Fibroblast of skin of left quadriceps (primary cell): ENCODE data around the gene INCENP.

ENCODE experiments used
- DNase-seq, 2 experiments: peaks; one replicate each; pipeline ENCODE4 v3.0.0-alpha.2; 2013; ENCODE audit warnings: low read depth in 2 of 2

The INCENP gene

DNA sequence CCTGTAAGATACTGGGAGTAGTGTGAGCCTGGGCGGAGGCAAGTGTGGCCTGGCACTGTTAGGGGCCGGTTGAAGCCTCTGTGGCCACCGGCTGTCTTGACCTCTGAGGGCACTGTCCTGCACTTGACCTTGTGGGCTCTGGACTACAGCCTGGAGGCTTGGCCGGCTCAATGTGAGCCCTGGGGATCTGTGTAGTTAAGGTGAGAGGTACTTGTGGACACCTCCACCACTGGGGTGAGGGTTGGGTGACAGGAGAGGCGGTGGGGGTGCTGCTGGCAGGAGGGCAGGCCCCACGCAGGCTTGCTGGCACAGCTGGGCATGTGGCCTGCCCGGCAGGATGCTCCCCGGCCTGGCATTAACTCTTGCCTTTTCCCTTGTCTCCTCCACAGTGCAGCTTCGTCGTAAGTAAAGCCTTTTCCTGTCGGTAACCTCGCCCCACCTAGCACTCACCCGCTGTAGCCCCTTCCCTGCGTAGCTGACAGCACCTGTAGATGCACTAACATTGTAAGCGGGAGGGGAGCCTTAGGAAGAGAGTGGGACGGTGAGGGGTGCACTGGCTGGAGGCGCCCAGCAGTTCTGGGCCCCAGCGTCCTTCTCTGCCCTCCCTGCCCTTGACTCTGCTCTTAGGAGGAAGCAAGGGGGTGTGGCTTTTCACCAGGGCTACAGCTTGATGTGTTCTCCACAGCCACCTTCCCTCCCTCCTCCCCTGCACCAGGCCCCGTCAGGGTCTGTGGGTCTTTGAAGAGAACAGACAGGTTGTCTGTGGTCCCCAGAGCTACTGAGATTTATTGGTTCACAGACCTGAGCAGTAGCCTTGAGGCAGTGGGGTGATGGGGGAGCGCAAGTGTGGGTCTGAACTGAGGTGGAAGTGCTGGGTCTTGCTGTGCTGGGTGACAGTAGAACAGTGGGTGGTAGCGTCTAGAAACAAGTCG, 17.6 kb downstream of the INCENP start:
- no peak for DNase-seq

DNA sequence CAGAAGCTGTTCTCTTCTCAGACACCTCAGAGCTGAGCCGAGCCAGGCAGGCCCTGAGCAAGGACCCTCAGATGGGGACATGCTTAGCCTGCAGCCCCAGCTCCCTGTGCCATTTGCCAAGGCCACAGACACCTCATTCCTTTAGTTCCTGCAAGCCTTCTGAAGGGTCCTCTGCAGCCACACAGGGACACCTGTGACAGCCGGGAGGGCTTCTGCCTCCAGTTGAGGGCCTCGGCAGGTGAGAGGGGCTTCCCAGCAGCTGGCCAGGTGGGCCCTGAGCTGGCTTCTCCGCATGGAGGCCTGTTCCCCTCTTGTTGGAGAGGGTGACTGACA, 18.2 kb downstream of the INCENP start:
- no peak for DNase-seq

DNA sequence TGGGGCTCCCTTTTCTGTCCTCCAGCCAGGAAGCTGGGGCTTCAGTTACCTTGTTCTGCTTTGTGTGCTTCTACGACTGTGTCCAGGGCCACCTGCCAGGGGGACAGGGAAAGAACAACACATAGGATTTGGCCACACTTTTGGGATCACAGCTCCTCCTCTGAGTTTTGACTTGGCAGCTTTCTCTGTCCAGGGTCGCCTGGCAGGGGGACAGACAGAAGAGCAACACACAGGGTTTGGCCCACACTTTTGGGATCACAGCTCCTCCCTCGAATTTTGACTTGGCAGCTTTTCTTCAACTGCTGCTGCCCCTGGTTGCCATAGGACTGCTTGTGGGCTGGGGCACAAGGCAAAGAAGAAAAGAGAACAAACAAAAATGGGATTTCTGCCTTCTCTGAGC, 19.1 kb downstream of the INCENP start:
- no peak for DNase-seq

DNA sequence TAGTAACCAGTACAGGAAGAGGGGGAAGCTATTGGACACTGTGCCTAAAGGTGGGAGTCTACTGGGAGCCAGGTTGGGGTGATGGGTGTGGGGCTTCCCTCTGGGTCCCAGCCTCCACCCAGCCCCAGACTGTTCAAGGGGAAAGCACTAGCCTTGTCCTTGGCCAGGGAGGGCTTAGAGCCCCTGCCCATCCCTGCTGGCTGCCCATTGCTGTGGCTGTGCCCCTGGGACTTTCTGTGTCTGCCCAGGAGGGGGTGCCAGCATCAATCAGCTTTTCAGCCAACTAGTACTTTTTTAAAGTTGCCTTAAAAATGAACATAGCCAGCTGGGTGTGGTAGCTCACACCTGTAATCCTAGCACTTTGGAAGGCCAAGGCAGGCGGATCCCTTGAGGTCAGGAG, 19.9 kb downstream of the INCENP start:
- no peak for DNase-seq

DNA sequence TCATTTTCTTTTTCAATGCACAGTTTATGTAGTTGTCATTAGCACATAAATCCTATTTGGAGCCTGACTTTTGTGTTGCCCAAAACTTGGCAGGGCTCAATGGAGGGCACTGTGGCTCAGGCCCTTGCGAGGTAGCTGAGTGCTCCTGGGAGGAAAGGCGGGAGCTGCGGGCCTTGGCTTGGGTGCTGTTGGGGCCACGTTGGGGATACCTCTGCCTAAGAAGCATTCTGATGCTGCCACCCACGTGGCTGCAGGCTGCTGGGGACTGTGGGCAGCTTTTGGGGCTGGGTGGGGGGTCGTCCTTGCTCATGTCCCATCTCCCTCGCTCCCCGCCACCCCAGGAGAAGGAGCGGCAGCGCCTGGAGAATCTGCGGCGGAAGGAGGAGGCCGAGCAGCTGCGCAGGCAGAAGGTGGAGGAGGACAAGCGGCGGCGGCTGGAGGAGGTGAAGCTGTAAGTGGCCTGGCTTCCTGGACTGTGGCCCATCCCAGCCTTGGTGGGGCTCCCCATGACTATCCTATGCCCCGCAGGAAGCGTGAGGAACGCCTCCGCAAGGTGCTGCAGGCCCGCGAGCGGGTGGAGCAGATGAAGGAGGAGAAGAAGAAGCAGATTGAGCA, 20.9 kb downstream of the INCENP start:
- DNase-seq = no peak

DNA sequence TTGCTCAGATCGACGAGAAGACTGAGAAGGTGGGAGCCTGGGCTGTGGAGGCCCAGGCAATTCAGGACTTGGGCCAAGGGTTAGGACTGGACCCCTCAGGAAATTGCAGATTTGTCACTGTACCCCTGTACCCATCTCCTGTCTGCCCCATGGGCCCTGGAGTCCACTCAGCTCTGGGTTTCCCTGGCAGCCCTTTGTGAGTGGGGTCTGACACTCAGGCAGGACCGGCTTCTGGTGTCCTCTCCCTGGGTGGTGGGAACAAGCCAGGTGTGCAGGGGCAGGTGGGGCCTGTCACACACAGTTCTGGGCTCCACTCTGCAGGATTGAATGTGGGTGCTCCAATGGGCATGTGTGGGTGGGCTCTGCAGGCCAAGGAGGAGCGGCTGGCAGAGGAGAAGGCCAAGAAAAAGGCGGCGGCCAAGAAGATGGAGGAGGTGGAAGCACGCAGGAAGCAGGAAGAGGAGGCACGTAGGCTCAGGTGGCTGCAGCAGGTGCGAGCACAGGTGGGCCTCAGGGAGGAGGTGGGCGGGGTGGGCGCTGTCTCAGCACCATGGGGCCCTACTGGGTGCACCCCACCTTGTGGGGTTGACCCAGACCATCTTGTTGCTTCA, 21.6 kb downstream of the INCENP start:
- no peak for DNase-seq

DNA sequence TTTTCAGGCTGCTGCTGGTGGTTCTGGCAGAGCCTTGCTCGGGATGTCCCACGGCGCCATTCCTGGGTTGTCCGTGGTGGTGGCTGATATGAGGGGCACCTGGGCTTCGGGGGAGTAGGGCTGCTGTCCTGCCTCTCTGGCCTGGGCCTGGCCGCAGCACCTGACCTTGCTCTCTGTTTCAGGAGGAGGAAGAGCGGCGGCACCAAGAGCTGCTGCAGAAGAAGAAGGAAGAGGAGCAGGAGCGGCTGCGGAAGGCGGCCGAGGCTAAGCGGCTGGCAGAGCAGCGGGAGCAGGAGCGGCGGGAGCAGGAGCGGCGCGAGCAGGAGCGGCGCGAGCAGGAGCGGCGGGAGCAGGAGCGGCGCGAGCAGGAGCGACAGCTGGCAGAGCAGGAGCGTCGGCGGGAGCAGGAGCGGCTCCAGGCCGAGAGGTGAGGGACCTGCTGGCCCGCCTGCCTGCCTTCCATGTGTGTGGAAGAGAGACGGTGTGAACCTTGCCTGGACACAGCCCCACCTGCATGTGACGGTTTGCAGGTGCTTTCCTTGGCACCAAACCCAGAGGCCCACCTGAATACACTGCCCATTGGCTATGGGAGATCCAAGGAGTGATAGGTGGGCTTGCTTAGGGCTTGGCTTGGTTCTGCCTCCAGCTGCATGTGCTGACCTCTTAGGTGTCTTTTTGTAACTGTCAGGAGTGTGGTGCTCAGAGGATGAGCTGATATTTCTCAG, 22.8 kb downstream of the INCENP start:
- no peak for DNase-seq

DNA sequence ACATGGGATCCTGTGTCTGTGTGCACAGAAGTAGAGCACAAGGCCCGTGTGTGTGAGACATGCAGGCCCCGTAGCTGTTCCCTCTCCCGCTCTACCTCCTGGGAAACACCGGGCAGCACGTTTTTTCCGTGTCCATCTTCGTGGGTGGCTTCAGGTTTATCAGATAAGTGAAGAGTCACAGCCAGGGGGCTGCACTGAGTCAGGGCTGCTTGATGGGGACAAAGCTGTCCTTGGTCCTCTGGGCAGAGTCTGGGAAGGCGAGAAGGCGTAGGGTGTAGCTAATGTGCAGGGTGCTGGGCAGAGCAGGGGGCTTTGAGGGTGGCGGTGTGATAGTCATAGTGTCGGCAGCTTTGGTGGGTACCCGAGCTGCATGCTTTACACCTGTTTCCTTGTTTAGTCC, 23.7 kb downstream of the INCENP start:
- no peak for DNase-seq

DNA sequence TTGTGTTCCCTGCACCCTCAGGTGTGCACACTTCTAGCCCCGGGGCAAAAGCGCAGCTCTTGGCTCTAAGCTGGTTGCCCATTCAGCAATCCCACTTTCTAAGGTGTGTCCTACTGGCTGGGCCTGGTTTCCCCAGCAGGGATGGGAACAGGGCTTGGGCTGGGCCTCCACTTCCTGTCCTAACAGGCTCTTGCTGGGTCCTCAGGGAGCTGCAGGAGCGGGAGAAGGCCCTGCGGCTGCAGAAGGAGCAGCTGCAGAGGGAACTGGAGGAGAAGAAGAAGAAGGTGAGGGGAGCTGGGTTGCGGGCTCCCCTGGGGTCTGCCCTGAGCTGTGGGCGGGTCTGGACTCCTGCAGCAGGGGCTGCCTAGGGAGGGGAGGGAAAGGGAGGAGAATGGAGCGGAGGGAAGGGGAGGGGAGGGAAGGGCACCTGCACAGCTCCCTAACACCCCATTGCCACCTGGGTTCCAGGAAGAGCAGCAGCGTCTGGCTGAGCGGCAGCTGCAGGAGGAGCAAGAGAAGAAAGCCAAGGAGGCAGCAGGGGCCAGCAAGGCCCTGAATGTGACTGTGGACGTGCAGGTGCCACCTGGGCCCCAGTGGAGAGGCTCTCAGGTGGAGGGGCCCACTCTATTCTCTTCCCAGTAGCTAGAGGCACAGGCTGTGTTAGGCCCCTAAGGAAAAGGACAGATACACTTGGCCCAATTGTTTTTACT, 24.6 kb downstream of the INCENP start:
- DNase-seq = no peak

DNA sequence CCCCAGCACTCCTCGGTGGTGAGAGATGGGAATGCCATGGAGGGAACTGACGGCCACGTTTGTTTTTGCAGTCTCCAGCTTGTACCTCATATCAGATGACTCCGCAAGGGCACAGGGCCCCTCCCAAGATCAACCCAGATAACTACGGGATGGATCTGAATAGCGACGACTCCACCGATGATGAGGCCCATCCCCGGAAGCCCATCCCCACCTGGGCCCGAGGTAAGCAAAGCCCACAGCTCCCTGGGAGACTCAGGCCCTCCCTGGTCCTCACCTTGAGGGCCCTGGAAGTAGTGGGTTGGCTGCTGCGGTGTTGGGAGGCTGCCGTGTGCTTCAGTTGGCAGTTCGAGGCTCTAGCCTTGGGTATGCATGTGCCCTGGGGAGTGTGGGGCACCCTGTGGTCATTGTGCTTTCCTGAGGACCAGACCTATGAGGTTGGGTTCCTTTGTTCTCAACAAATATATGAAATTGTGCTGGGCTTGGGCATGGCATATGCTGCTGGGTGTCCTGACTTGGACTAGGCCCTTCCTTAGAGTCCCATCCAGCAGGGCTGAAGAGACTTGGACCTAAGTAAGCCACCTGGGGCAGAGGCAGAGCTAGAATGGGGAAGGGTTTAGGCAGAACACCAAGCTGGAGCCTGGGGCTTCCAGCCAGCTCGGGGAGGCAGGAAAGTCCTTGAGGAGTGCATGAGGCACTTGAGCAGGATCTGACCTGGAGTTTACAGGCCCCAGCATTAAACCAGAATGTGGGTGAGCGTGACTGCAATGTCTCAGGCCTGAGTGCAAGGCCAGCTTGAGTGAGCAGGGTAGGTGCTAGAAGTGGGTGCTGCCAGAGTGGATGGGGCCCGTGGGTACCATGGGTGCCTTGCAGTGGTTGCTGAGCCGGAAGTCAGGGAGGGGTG, 26.4 kb downstream of the INCENP start:
- DNase-seq = no peak

DNA sequence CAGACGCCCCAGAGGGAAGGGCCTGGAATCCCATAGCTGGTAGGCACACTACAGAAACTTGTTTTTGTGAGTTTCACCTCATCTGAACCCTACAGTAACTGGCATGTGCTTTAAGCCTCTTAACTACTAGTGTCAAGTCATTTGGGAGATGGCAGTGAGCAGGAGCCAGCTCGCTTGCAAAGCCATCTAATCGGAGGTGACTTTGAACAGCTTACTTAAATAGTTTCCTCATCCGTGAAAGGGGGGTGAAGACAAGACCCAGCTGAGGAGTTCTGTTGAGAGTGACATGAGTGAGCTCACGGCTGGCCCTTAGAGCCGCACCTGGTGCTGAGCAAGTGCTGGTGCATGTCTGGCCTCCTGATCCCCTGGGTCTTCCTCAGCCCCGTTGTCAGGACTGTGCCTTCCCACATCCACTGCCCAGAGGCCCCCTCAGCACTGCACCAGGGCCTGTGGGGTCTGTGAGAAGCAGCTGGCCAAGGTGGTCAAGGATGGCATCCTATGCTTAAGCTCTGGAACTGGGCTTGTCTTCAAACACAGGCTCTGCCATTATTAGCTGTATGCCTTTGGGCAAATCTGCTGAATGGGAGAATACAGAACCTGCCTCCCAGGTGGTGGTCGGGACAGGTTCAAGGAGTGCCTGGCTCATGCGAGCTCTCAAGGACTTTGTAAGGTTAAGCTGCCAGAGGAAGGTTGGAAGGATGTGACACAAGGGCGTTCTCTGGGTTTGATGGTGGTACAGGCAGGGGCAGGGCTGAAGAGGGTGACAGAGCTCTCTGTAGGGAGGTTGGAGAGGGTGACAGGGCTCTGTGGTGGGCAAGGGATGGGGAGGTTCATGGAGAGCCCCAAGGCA, 27.3 kb downstream of the INCENP start:
- no peak for DNase-seq

DNA sequence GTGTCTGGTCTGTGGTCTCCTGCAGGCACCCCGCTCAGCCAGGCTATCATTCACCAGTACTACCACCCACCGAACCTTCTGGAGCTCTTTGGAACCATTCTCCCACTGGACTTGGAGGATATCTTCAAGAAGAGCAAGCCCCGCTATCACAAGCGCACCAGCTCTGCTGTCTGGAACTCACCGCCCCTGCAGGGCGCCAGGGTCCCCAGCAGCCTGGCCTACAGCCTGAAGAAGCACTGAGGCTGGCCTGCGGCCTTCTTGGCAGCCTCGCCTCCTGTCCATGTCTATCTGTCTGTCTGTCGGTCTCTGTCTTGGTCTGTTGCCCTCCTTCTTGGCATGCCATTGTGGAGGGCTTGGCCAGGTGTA, 27.9 kb downstream of the INCENP start:
- DNase-seq = no peak

DNA sequence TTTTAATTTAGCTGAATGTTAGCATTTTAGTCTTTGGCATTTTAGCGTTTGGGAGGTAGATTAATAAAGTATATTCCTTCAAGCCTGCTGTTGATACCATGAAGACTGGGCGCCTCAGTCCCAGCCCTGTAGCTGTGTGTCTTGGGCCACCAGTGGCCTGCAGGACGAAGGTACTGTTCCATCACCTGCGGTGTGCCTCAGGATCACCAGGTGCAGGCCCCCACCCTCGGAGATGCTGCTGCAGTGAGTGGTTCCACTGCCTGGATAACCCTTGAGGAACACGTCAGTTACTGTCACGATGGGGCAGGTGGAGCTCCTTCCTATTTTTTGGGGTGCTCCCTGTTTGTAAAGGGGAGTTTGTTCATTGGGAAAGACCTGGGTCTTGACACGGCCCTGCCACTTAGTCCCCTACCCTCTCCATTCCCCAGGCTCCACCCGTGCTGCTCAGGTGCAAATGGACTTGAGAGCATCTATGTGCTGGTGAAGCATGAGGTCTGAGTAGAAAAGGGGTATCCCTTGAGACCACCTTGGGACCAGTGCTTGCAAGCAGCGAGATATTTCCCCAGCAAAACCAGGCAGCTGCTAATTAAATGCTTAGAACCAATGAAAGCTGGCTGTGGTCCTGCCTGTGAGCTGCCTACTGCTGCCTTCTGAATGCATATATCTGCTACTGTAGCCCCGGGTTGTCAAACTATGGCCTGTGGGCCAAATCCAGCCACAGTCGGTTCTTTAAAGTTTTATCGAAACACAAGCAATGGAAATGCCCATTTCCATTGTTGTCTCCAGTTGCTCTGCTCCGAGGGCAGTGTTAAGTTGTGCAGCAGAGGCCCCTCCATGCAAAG, 28.7 kb downstream of the INCENP start:
- no peak for DNase-seq

DNA sequence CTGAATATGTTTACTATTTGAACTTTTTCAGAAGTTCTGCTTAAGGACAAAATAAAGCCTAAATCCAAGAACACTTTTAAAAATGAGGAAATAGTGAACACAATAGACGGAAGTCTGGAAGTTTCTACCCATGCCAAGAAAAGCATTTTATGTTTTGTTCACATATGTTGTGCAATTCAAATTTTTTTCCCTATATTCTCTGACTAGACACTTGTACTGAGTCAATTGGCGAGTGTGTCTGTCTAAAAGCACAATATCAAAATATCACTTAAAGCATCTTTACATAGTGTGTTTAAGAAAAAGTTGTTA, 29.2 kb downstream of the INCENP start:
- DNase-seq = no peak

DNA sequence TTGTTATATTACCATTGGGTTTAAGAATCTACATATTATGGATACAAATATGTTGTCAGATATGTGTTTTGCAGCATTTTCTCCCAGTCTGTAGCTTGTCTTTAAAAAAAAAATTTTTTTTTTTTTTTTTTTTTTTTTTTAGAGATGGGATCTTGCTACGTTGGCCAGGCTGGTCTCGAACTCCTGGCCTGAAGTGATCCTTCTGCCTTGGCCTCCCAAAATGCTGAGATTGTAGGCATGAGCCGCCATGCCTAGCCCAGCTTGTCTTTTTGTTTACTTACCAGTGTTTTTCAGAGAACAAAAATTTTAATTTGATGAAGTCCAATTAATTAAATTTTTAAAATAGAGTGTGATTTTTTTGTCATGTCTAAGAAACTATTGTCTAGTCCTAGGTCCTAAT, 29.8 kb downstream of the INCENP start:
- no peak for DNase-seq

DNA sequence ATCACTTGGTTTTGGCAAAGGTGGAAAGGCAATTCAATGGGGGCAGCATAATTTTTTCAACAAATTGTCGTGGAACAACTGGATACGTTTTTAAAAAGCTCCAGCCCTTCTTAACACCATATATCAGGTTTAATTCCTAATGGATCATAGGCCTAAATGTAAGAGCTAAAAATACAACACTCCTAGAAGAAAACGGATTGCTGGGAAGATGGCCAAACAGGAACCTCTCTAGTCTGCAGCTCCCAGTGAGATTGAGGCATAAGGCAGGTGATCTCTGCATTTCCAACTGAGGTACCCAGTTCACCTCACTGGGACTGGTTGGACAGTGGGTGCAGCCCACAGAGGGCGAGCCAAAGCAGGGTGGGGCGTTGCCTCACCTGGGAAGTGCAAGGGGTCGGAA, 33.8 kb downstream of the INCENP start:
- no peak for DNase-seq

DNA sequence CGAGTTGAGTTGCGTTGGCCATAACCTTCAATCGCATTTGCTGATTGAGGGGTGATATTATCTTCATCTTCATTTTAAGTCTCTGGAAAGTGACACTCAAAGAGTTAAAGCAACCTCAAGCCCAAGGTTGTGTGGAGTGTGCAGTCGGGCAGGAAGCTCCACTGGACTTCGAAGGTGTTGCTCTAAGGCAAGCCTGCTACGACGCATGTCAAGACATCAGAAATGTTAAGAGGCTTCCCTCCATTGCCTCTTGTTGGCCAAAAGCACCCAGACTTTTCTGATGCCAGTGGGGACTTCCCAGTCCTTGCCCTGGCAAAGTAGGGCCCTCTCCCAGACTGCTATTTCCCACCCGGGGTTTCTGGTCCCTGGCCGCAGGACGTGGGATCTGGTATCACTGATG, 42.6 kb downstream of the INCENP start:
- DNase-seq = no peak

DNA sequence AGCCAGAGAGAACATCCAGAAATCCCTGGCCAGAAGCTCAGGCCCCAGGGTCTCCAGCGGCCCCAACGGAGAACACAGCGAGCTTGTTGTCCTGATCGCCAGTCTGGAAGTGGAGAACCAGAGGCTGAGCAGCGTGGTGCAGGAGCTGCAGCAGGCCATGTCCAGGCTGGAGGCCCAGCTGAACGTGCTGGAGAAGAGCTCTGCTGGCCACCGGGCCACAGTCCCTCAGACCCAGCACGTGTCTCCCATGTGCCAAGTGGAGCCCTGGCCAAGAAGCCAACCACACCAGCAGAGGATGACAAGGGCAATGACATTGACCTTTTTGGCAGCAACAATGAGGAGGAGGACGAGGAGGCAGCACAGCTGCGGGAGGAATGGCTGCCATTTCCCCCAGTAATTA, 45.6 kb downstream of the INCENP start:
- no peak for DNase-seq

DNA sequence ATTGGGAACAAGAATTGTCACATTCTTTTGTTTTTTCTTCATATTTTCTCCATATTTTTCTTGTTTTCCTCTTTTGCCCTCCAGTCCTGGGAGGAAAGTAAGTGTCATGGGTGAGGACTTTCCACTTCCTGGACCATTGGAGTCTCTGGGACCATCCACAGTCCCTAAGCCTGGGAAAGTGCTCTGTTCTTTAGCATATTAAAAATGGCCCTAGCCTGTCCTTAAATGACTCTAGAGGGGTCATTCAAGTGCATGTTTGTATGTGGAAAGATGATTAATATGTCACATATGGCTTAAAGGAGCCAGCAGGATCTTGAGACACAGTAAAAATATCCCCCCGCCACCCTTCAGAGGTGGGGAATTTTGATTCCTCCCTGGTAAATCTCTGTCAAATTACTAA, 46.1 kb downstream of the INCENP start:
- DNase-seq = no peak
